HG03045 (cell line): Measurements from ENCODE around the gene NR1I3.

Experiments used
- ATAC-seq: cut with Tn5 transposase; IDR thresholded peaks from one replicate; pipeline ENCODE4 v1.9.1; 2021; ENCODE audit warnings: mild to moderate bottlenecking, moderate library complexity; ENCODE audit not compliant: unreplicated experiment

Gene NR1I3

DNA sequence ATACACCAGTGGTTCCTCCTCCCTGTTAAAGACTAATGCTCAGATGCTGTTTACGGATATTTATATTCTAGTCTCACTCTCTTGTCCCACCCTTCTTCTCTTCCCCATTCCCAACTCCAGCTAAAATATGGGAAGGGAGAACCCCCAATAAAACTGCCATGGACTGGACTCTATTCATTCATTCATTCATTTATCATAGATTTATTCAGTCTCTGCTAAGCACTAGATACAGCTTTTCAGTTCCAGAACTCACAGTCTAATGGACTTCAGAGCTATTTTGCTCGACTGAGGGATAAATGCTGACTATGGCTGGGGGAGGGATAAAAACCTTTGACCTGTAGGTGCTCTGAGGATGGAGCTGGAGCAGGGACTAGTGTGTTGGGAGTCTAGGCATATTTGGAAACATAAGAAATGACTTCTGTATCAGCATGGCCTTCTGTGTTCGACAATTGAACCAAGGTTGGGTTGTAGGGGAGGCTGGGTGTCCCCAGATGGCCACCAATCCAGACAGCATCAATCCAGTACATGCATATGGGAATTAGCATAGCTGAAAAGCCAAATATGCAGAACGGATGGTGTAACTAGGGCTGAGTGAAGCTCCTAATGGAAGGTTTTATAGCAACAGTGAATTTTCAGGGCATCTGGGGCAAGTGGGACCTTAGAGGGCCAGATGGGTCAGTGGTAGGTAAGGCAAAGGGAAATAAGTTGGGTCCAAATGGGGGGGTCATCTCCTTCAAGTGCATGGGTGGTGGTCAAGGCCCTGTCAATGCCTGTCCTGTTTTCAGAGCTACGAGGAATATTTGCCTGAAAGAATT, 18.7 kb downstream of the NR1I3 start:
- no peak for ATAC-seq

DNA sequence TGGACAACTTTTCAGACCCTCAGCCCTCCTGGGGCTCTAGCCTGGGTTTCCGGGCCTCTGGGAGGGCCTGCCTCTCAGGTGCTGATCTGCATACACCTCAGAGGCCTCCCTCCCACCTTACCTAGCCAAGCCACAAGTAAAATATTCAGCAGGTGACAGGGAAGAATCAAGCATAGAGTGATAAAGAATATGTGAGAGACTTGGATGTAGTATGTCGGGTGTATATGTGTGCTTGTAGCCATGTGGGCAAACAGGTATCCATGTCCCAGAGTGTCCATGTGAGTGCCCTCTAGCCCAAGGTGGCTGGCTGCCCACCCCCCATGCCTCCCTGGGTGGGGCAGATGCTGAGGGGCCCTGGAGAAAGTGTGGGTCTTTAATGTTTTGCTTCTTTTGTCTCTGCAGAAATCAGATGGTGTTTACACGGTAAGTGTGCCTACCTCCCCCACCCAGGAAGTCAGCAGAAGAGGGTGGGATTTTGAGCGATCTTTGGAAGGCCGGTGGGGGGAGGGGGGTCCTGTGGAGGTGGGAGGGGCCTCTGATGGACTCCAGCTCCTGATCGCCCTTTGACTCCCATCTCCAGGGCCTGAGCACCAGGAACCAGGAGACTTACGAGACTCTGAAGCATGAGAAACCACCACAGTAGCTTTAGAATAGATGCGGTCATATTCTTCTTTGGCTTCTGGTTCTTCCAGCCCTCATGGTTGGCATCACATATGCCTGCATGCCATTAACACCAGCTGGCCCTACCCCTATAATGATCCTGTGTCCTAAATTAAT, 19.5 kb downstream of the NR1I3 start:
- ATAC-seq = no peak

DNA sequence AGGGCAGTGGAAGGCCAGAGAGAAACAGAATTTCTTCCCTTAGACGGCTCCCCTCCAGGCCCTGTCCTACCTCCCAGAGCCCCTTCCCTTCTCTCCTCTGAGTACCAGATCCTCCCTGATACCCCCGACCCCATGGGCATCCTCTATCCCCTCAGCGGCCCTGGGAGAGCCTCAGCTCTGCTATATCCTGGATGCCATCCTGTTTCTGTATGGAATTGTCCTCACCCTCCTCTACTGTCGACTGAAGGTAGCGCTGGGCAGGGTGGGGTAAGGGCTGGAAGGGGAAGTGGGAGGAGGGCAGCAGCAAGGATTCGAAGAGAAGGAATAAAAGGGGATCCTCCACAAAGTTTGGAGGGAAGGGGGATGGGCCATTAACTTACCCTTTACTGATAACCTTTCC, 20.2 kb downstream of the NR1I3 start:
- peak; percentile 13 for ATAC-seq

DNA sequence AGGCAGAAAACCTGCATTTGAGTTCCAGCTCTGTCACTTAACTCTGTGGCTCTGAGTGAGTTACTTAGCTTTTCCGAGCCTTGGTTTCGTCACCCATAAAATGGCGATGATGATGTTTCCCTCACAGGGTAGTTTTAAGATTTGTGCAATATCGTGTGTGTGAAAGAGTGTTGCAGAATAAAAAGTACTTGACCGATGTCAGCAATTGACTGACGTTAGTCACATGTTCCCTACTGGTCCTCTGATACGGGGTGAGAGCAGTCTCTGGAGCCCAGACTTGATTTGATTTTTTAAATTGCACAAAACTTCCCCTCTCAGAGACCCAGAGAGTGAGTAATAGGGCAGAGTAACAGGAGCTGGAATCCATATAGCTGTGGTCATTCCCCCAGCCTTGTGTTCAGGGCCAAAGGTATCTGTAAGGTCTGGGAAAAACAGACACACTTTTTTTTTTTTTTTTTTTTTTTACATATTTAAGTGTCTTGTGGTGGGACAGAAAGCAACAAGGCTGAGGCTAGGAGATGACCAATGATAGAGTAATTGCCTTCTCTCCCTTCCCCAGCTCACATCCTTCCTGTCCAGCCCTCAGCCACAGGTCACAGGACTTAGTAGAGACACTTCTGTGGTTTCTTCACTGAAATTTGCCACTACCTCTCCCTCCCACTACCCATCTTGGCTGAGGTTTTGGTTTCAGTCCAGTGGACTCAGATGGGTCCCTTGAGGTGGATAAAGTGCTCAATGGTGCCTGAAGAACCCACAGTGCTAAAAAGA, 20.9 kb downstream of the NR1I3 start:
- peak; percentile 78 for ATAC-seq

DNA sequence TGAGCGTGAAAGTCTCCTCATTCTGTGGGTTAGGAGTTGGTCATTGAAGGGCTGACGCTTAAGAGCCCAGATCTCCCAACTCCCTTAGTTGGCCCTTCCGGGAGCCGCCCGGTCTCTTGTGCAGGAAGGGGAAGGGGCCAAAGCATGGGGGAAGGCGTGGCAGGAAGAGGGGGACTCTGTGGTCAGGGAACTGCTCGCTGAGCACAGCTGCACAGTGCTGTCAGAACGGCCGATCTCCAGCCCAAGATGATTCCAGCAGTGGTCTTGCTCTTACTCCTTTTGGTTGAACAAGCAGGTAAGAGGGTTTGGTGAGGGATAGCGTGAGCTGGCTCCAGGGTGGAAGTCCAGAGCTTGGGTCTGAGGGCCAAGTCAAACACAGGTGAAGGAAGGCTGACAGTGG, 22.9 kb downstream of the NR1I3 start, which contains the start of gene FCER1G:
Gene FCER1G (plus strand): TSS at position 220 of the 400 bp plus-strand sequence. CDS start 27 bp downstream, at position 247.
- no peak for ATAC-seq

DNA sequence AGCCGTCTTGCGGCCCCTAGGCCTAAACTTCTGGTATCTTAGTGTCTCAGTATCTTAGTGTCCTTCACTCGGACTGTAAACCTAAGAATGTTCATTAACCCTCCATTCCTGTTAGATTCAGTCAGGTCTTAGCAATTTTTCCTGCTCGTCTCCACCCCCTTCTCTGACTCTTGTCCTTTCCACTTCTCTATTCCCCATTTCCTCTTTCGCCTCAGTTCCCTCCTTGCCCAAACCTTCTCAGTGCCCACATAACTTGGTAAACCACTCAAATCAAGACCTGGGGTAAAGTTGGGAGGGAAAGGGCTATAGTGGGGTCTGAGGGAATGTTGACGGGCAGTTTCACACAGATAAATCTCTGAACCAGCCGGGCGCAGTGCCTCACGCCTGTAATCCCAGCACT, 23.6 kb downstream of the NR1I3 start:
- ATAC-seq = no peak

DNA sequence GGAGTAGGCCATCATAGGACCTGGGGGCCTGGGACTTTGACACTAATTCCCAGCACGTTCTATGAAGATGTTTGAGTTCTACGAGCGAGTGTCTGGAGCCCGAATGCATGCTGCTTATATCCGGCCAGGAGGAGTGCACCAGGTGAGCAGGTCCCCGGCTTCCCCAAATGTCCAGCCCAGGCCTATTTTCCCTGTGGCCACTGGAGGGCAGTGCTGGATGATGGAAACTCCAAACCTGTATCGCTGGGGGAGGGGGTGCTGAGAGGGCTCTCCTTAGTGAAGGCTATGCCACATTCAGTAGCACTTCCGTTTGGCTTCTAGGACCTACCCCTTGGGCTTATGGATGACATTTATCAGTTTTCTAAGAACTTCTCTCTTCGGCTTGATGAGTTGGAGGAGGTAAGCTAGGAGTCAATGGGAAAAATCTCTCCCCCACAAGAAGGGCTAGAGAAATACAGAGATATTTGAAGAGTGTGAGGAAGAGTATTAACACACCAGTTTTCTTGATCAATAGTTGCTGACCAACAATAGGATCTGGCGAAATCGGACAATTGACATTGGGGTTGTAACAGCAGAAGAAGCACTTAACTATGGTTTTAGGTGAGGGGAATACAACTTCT, 28.1 kb downstream of the NR1I3 start:
- ATAC-seq = peak; percentile 70

DNA sequence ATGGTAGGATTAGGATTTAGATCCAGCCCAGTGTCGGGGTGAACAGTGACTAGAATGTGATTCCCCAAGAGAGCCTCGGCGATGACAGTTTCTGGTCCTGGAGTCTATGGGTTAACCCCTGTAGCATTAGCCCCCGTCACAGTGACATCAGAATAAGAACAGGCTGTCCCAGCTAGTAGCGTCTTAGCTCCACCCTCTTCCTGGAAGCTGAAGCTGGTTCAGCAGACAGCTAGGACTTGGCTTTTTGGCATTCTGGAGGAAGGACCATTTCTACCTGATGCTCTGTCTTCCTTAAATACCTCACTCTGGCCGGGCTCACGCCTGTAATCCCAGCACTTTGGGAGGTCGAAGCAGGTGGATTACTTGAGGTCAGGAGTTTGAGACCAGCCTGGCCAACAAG, 30.8 kb downstream of the NR1I3 start:
- ATAC-seq = no peak

DNA sequence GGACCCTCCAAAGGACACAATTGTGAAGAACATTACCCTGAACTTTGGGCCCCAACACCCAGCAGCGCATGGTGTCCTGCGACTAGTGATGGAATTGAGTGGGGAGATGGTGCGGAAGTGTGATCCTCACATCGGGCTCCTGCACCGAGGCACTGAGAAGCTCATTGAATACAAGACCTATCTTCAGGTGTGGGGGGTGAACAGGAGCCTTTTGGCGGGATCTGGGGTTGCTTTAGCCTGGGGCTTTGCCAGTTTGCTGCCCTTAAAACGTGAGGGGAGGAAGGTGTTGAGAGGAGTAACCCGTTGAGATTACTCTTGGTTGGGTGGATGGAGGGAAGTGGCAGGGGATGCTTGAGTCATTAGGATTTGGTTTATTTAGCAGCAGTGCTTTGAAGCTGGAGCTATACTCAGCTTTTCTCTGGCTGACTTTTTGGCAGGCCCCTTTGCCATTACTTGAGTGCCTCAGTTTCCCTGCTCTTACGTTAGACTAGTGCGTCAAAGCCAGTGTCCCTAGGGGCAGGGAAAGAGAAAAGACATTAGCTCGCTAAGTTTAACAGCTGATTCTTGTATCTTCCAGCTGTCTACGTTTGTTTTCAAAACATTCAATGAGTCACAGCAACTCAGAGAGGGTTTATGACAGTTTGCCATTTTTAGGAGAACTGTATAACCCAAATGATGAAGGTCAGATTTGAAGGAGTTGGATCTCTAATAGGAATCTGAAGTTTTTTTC, 31.4 kb downstream of the NR1I3 start:
- ATAC-seq = no peak

DNA sequence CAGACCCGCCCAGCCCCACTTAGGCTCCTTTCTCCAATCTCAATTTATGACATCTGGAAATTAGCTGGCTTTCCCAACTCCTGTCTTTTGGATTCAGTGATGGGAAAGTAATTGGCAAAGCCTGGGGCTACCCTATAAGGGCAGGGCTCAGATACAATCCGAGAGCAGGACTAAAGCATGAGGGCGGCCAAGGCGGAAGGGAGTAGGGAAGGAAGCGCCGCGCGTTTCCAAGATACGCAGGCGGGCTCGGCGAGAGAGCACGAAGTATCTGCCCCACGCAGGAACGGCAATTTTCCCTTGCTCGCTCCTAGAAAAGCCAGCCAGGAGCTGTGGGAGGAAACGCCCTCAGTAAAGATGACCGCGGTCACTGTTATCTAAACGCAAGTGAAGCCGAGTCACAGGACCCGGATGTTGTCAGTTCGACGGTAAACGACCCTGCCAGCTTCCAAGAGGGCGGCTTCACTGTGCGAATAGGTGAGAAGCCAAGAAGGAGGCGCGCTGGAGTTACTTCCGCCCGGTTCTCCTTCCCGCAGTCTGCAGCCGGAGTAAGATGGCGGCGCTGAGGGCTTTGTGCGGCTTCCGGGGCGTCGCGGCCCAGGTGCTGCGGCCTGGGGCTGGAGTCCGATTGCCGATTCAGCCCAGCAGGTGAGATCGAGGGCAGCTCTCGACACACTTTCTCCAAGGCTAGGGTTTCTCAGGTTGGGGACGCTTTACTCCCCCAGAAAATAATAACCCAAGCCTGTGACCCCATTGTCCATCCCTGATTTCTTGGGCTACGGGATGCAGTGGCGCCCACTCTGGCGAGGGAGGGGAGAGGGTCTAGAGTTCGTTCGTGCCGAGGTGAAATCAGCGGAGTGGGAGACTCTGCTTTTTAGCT, 35.9 kb downstream of the NR1I3 start, which contains the start of gene NDUFS2:
Gene NDUFS2 (plus strand): TSS at position 532 of the 877 bp plus-strand sequence. CDS start 19 bp downstream, at position 551.
- ATAC-seq = peak; percentile 95

DNA sequence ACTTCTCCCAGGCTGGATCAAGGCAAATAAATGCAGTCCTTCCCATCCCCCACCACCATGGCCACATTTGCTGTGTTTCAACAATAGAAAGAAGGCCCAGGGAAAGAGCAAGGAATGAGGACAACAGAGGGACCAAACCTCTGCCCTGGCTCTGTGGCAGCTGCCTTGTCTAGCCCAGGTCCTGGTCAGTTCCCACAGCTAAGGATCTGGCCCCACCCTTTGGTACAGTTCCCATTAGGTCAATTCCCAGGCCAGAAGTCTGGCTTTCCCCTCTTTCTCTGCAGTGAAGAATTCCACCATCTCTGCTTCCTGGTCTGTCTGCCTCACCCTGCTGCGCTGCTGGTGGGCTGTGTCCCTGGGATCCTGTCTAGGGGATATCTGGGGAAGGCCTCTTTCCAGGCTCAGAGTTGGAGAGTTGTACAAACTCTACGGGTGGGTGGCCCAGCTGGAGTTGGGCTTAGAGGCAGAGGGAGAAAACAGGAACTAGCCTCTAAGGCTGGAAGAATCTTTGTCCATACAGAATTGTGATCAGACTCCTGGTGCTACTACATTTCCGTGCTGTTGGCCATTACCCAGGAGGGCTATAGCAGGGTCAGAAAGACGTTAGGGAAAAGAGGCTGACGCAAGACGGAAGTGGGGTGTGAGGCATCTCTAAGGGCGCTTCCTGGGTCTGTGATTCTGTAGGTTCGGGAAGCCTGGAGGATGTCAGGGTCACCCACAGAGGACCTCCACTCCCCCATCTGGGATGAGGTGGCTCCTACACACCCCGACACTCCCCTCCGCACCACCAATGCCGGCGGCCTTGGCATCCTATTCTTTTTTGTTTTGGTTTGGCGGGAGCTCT, 36.8 kb downstream of the NR1I3 start:
- ATAC-seq = no peak

DNA sequence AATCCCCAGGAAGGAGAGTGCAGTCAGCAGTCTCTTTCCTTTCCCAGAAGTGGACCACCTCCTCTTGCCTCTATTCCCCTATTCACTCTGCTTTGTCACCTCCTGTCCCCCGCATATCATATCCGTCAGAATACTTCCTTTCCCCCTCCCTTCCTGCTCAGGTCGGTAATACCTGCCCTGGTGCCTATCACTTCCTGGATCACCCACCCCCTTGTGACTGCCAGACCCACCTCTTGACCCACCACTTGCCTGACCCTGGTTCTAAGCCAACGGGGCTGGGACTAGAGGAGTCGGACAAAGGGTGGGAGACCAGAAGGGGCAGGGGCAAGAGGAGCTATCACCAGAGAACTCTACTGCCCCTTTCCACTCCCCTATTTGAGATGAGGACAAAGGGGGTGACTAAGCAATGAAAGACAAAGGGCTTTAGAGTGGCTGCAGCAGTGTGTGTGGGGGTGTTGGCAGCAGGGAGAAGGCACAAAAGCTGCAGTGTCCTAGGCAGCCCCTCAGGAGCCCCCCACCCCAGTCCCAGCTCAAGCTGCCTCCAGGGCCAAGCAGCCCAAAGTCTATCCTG, 37.5 kb downstream of the NR1I3 start:
- ATAC-seq = no peak

DNA sequence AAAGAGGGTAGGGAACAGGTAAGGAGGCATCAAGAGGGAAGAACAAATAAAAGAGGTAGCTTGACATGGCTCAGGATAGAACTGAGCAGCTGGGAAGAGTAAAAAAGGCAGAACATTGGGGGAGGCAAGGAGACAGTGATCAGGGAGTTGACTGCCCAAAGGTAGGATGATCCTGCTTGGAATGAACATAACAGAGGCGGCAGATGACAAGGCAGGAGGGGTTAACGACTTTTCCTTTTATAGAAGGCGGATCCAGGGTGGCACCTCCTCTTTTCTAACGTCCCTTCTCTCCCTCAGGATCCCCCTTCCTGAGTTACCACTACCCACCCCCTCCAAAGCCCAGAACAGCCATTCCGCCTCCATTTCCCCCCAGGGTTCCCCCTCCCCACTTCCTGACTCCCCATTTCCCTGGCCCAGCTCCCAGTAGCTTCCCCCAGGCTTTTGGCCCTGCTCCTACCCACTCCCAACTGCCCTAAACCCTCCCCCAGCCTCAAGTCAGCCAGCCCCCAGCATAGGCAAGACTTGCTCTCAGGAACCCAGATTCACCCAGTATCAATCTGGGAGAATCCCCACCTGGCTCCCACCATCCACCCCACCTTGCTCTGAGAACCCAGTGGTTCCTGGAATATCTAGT, 38.4 kb downstream of the NR1I3 start:
- ATAC-seq = no peak

DNA sequence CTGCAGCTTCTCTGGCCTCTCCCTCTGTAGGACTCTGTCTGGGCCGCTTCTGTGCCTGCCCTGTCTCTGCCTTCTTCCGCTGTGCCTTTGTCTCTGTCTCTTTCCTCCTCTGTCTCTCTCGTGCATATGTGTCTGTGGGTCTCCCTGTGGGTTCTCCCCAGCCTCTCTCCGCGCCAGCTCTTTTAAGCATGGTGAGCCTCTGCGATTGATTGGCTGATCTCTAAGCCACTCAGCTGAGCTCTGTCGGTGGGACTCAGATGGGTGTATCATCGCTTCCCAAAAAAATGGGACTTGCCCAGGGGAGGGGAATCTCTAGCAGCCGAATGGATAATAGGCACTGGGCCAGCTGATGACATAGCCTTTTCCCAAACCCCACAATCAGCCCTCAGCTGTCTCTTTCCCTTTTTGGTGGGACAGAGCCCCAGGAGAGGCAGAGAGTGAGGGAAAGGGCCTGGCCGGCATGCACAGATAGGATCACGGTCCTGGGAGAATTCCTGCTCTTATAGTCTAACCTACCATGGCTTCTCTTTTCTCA, 39.0 kb downstream of the NR1I3 start, which contains the start of gene ADAMTS4:
Gene ADAMTS4 (minus strand): TSS at position 158 of the 535 bp plus-strand sequence. CDS start 427 bp downstream, outside the sequence.
- ATAC-seq = no peak

DNA sequence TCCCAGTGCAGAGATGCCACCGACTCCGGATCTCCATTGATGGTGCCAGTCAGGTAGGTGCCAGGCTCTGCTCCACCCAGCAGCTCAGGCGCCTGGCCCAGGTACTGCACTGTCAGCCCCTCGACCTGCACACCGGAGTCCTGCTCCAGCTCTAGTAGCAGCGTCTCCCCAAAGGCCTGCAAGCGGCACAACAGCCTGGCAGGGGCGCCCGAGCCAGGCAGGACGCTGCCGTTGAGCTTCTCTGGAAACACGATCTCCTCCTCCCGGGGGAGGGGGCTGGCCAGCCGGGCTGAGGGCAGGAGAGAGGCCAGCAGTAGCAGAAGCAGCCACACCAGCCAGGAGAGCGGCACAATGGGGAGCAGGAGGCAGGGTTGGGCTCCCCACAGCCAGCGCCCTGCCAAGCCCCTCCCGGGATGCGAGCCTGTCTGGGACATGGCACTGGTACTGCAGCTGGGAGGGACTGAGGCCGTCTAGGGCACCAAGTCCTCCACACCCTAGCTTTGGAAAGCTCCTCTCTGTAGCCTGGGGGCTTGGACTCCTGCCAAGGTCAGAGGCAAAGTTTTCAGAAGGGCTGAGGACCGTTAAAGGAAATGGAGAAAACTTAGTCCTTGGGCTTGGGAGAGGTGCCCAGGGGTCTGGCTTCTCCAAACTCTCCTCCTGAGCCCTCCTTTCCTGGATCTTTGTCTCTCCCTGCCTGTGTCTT, 39.7 kb downstream of the NR1I3 start:
- no peak for ATAC-seq

DNA sequence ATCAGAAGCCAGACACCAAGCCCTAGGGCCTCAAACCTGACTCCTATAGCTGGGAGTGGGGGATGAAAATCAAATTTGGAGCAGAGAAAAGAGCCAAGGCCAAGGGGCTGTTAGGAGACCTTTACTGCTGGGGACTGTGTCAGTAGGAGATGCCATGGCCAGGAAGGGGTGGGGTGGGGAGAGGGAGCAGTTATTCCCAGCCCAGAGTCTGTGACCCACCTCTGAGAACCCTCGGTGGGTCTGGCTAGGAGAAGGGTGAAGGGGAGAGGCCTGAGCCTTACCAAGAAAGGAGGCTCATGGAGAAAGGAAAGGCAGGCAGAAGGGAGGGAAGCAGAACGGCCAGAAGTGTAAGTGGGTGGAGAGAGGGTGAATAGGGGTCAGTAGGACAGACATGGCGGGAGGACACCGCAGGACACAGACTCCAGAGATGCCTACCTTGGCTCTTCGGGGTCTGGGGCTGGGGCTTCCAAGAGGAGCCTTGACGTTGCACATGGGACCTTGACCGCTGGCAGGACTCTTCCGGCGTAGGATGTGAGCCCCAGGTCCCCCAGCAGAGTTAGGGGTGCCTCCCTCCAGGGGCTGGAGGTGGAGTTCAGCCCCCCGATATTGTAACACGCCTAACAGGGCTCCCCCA, 40.3 kb downstream of the NR1I3 start:
- ATAC-seq = no peak
